ENCODE results near the gene CELF2.

CELF2 gene

DNA sequence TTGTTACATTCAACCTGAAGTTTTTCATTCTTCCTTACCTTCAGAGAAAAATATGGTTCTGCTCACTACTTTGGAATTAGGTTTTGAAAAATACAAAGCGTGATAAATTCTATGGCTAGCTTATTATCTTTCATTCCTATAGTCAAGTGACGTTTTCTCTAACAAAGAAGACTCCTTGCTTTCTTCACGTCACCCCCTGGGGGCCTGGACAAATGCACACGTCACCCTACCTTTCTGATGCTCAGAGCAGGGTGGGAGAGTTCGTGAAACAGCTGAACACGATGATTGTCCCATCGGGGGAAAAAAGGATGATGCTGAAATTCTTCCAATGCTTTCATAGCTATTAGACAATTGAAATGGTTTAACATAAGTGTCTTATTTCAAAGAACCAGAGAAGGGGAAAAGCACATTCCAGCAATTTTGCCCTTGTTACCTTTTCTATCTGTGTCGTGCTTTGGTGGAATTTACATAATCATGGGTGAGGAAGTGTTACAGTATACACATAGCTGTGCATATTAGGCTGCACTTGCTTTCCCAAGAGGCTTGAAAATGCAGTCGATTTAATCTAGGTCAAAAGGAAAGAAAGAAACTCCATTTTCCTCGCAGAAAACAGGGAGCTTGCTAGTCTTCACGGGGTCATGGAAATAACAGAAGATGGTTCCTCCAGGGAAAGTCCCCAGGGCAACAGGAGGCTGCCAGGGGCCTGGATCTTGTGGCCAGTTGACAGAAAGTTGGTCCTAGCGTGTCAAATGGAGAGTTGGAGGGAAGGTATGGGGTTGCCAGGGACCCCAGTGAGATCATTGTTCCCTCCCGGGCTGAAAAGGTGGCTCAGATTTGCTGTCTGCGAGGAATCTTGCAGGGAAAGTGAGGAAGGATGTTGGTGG lies 189.2 kb downstream of the CELF2 start:
- no peak for DNase-seq

DNA sequence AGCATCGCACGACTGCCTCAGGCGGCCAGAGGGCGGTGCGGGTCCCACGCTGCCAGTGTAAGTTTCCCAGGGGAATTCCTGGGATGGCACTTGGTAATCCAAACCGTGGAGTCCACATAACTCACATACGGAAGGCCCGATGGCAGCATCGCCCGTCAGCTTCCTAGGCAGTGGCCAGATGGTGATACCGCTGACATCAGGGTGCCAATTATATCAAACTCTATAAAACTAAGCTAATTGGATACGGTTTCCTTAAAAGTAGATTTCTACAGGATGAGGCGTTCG lies 189.8 kb downstream of the CELF2 start:
- no peak for DNase-seq

DNA sequence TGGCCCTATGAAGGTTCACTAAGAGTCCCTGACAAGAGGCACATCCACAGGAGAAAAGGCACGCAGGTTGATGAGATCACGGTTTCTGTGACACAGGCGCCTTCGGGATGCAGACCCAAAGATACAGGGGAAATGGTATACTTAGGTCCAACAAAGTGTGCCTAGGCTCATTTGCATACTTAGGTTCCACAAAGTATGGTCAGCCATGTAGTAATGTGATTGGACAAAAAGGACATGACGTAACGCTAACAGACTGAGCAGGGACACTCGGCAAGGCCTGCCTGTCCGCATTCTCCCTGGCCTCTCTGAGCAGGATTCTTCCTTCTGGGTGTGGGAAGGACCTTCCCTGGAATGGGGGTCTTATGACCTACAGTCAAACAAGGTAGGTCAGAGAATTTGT lies 190.6 kb downstream of the CELF2 start:
- DNase-seq, result no peak

DNA sequence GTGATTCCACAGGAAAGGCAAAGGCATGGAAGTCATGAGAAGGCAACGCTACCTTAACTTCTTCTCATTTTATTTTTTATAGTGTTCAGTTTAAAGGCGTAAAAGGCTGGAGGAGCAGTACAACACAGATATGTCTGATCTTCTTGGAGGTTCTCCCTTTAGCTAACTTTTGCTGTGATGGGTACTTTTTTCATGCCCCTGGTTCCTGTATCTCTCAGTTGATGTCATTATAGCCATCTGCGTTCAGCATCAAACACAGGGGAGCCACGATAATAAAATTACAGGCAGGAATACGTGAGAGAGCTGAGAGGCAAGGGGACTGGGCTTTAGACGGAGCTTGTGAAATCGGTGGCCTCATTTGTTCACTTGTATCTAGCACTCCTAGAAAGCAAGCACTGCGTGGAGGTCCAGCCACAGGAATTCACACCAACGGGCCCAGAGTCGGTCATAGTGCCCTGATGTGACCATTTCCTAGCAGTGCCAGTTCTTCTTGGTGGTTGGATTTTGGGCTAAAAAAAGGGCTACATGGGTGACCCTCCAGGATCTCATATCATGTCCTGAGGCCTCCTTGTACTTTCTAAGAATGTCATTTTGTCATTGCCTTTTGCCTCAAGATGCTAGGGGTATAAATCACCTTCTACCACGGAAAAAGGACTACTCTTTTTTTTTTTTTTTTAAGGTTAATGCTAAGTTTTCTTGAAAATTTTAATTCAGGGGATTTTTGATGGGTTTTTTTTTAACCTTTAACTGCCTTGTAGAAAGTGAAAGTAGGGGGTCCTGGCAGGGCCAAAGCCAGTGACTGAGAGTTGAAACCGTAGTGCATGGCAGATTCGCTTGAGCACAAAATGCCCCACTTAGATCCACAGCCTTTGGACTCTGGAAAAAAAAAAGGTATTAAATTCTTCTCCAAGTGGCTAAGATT lies 191.5 kb downstream of the CELF2 start:
- DNase-seq, result no peak

DNA sequence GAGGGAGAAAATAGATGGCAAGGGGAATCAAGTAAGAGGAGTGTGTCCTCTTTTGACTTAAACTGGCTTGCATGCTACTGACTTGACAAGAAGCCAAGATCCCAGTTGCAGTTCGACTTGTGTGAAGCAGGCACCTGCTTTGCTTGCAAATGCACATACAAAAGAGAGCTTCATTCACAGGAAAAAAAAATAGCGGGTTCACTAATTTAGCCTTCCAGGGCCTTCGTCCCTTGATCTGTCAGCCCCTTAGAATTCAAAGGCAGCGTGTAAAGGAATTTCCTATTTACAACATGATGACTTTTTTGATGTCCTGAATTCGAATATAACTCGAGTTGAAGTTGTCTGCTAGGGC lies 192.1 kb downstream of the CELF2 start:
- DNase-seq, result no peak

DNA sequence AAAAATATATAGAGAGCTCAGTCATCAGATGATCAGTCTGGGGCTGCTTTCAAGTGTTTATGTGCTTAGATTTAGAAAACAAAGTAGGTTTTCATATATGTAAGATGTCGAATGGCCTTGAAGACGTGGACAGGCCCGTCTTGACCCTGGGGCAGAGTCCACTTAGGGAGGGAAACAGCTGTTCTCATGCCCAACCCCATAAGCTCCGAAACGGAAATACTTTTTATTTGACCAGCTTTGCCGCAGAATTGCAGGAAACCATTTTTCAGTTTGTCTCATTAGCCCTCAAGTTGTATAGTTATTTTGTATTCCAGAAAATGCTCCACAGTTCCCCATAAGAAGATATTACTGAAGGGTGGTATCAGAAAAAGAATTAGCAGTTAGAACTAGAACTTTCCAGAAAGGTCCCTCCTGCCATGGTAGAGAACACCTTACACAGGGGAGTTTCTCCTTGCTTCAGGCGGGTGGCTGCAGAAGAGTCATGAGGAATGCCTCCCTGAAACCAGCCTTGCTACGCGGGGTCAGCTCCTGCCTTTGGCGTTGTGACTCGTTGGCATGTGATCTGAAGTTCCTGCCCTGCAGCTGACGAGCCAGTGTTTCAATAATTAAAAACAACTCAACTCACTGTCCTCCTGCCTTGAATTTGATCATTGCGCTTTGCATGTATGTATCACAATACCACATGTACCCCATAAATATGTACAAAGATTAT lies 192.7 kb downstream of the CELF2 start:
- peak; percentile 61 to 80 for DNase-seq

DNA sequence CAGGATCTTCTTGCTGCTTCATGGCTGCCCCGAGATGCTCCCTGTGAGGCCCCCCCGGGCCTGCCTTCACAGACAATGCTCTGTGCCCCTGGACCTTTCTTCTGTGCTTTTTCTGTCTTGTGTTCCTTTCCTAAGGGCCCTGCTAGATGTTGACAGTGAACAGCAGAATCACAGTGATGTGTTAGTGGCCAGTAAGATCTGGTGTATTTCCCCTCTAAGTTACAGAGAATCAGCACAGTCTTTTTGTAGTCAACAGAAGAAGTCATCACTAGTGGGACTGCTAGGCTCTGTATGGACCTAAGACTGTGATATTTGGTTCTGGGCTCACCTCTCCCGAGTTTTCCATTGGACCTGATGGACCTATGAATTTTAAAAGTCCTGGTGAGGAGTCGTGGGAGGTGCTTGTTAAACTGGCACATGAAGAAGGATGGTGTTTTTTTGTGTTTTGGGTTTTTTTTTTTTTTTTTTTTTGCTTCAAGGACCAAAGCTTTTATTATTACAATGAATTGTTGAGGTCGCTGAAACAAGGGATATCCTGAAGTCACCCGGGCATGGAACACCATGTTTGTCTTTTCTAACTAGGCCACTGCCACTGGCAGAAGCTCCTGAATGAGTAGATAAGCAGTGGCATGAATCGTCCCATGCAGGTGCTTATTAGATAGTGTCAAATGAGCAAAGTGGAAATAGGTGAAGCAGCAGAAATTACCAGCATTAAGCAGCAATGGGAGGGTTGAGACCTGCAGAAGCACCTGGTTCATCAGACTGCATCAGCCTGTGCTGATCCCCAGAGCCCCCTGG lies 194.8 kb downstream of the CELF2 start:
- no peak for DNase-seq

DNA sequence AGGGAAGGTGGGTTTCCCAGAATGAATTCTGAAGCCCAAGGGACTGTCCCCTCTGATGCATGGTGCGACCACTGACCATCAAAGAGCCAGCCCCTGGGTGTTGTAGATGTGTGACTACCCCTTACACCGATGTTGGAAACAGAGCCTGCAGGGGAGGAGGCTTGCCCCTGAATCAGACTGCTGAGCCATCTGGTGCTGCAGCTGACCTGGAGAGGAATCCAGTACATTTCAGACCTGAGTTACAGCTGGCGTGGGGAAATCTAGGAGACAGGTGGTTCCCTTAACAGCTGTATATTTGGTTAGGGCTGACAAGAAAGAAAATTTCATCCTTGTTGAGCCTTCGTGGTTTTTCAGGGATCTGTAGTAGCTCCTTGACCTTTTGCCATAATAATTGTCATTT lies 195.5 kb downstream of the CELF2 start:
- no peak for DNase-seq

DNA sequence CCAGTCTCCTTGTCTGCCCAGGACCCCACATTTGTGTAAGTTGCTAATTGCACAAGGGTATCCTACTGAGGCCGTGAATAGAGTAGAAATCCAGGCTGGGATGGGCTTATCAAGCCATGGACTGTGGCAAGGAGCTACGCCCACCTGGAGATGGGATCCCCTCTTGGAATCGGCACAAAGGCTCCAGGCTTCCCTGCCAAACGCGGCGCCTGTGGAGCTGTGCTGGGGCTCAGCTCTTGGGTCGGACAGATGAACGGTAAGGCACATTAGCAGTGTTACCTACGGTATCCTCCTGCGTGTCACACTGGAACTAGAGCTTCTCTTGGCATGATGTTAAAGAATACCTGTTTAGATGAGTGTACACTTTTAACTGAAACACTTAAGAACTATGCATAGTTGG lies 196.7 kb downstream of the CELF2 start:
- DNase-seq, result no peak

DNA sequence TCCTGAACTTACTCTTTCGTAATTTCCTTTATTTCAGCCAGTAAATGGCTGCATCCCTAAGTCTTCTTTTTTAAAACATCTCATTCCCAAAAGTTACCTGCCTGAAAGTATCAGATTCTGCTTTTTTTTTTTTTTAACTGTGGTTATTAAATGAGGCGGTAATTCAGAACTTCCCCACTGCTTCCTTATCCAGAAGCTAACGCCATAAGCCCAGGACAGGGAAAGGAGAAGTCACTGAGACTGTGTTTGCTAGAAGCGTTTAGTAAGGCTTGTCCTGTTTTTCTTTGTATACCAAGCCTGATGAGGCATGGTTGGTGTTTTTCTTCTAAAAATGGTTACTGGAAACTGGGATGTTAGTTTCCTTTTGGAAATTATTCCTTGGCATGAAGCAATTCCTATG lies 197.8 kb downstream of the CELF2 start:
- peak; percentile 51 to 60 for DNase-seq

DNA sequence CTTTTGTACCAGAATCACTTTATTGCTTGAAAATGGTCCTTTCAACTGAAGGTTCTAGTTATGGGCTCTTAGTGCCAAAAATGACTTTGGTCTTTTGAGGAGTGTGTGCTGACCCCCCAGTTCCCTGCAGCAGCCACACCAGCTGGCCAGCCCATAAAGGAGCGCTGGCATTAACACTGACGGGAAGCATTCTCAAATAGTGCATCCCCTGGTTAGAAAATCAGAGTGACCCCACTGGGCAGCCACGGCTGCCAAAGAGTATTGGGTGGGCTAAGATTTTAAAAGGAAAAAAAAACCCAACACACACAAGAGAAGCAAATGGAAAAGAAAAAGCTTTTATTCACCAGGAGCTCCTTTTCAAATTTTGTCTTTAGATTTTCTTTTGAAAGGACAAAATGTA lies 199.8 kb downstream of the CELF2 start:
- DNase-seq, result no peak

DNA sequence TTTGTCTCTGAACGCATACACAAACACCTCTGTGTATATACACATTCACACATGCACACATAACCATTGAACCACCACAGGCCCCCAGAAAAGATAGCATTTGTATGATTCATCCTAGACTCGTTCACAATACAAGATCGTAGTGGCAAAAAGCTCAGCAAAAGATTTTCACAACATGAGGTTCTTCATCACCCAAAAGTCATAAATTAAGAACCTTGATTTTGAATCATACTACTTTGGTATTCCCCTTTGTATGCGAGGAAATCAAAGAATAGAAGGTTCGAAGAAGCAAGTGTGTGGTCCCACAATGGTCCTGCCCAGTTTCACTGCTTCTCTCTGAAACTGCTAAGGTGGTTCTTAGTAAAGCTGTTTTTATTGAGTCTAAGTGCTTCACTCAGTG lies 200.7 kb downstream of the CELF2 start:
- DNase-seq, result no peak

DNA sequence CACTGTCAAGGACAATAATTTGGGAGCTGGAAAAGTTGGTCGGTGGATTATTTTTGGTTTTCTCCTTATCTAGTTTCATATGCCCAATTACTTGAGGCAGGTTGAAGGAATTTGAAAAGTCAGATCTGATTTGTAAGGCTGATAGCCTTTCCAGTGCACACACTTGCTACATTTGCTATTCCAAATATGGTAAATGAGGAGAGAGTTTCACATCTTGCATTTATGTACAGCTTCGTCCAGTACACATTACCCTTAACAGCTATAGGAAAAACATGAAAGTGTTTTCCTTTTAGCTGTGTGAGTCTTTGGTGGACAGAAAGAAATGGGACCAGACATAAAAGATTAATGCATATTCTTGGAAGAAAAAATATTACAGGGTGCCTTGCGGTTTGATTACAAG lies 201.8 kb downstream of the CELF2 start:
- no peak for DNase-seq

DNA sequence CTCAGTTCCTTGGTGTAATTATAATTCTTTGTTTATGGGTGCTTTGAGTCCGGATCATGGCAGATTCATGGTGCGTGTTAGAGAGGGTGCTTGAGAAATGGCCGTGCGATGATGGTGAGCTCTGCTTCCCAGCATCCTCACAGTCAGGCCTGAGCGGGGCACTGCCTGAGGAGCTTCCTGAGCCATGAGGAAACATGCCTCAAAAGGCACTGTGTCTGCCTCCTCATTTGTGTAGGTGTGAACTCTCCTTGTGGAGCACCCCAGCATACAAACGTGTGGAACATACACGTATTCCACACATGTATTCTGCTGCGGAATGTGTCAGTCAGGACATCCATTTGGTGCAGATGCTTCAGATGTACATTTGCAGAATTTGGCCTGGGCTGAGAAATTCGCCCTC lies 205.4 kb downstream of the CELF2 start:
- DNase-seq, result no peak

DNA sequence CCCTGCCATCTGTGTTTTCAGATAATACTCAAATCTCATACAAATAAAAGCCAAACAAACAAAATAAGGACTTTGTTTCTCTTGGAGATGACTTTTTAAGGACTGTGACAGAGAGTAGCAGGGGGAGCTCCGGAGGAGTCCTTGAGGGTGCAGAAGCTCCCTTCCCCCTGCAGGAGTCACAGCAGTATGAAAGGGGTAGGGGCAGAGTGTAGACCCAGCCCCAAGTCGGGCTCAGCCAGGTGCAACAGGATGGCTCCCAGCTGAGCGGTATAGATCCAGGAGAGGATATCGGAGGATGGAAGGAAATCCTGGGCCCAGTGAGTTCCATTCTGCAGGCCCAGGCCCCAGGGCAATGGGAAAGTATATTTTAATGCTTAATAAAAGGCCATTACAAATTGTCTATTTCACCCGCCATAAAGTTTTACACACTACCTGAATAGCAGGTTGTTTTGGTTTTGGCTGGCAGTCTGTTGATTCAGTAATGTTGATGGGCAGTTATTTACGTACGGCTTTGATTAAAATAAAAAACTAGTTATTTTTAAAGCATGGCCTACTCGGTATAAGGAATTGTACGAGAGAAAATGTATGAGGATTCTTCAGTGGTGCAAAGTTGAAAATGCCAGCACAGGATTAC lies 206.0 kb downstream of the CELF2 start:
- no peak for DNase-seq

DNA sequence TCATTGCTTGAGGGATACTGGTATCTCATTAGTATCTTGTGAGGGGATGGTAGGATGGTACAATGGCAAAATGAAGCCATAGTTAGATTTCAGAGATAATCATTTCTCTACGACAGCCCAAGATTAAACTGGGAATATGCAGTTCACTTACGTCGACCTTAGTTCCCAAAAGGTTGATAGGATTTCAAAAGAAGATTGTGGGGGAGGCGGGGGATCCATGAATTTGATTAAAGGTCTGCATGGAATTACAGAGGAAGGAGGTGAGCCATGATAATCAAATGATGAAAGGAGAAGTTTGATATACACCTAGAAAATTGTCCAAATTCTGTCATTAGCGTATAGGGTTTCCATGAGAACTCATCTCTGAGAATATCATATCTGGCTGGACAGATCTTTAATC lies 206.6 kb downstream of the CELF2 start:
- DNase-seq, result no peak

DNA sequence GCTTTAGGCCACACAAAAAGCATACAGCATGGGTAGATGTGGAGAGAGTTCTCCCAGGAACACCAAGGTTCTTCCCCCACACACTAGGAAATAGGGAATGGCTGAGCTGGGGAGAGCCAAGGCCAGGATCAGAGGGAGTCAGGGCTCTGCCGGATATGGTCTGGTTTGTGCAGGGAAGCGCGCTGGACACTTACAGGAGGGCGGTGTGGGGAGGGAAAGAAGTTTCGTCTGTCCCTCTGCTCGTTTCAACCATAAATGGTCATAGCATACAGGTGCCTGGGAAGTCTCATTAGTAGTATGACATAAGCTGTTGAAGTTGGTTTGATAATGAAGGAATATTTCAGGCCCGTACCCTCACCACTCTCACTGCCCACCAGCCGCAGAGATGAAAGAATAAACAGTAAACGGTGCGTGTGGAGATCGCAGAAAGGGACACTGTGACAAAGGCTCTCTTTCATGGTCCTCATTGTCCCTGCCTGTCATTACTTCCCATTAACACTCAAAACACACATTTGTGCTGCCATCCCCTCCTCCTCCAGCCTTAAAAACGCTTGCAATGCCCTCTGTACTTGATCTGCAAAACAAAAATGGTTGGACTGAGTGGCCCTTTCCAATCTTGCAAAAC lies 207.2 kb downstream of the CELF2 start:
- DNase-seq, result no peak

DNA sequence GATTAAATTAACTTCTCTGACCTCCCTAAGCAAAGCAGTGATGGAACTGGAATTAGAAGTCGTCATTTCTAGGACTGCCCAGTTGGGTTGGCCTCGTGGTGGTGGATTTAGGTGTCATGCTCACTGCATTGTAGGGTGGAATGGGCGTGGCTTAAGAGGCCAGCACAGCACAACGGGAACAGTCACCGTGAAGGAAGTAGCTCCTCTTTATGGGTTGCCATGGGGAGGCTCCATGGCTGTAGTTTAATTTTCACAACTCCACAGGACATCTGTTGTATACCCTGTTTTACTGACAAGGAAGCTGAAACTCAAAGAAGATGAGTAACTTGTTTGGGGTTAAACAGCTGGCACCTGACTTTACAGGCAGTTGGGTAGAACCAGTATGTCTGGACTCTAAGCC lies 208.3 kb downstream of the CELF2 start:
- peak; percentile 74 for DNase-seq

DNA sequence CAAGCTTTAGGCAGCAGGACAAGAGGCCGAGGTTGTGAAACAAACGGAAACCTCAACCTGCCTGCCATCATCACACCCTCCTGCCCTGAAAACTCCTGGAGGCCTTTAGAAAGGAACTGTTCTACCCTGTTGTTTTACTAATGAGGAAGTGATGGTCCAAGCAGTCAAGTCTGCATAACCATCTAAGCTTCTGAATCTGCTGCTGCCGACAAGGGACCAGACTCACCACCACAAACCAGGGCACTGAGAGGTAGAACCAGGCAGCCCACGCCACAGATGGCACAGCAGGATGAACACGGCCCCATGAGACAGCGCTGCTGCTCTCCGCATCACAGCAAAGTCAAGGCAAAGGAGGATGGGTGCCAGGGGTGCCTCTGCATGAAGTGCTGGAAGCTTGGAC lies 209.4 kb downstream of the CELF2 start:
- DNase-seq, result no peak

DNA sequence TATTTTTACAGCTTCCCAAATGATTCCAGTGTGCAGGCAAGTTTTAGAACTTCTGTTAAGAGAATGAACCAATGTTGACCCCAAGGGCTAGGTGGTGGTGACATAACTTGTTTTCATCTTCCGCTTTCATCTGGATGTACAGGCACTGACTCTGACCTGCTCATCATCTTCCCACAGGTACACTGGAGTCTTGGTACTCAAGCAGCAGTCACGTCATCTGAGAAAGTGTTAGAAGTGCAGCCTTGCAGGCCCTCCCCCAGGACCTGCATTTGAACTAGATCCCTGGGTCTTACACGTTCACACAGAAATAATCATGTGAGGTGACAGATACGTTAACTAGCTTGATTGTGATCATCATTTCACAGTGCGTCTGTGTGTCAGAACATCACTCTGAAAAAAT lies 212.2 kb downstream of the CELF2 start:
- DNase-seq, result no peak

DNA sequence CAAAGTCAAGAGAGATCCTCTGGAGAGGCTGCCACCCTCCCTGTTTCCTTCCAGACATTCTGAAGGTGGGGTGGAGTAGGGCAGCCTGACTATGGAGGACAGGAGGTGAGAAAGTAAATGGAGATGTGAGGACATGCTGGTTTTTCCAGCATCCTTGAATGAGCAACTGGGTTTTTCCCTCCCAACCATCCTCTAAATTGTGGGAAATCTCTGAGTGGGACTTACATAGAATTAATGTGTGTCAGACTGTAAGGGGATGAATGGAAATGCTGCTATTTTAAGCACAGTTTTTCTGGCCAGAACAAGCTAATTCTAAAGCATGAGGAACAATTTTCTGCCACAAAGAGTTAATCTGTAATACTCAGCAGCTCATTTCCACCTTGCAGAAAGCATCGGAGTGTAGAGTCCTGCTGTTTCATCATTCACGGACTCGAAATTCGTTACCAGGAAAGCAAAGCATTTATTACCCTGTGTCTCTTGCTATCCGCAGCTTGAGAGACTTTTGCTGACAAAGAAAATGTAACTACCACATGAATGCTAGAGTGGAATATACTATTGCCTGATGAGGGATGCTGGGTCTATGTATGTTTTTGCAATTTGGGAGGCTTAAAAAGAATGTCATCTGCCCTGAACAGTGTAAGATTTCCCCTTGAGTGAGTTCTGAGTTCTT lies 213.0 kb downstream of the CELF2 start:
- DNase-seq, result peak in 1 of 2 donors; percentile 51

Measured in inflammatory macrophage treated with lipopolysaccharide for 1 hour (primary cell).